Esophagus squamous epithelium (tissue), 4 donors: ENCODE data around the gene FAM98B.

Source experiments
- POLR2A ChIP-seq, 4 donors: fragments of 450-650 bp; IDR thresholded peaks; one replicate each; pipeline ENCODE4 v1.6.1; 2017; ENCODE audit warnings: antibody characterized with exemption in 4 of 4, mild to moderate bottlenecking in 4 of 4, moderate library complexity in 3 of 4
- TF ChIP-seq, protein P1 (sequence below), 6 experiments: fragments of 450-650 bp in 4 of 6; fragments of 200-600 bp in 2 of 6; sonication (generic) in 2 of 6; IDR thresholded peaks; one replicate each; pipeline ENCODE4 v1.5.1; 2016 to 2019; ENCODE audit warnings: antibody characterized with exemption in 6 of 6, mild to moderate bottlenecking in 4 of 6, moderate library complexity in 4 of 6

GRCh38 chr15:38454696-38455090 lies 766 bp downstream of the FAM98B start:
- TF ChIP-seq, protein P1, sequence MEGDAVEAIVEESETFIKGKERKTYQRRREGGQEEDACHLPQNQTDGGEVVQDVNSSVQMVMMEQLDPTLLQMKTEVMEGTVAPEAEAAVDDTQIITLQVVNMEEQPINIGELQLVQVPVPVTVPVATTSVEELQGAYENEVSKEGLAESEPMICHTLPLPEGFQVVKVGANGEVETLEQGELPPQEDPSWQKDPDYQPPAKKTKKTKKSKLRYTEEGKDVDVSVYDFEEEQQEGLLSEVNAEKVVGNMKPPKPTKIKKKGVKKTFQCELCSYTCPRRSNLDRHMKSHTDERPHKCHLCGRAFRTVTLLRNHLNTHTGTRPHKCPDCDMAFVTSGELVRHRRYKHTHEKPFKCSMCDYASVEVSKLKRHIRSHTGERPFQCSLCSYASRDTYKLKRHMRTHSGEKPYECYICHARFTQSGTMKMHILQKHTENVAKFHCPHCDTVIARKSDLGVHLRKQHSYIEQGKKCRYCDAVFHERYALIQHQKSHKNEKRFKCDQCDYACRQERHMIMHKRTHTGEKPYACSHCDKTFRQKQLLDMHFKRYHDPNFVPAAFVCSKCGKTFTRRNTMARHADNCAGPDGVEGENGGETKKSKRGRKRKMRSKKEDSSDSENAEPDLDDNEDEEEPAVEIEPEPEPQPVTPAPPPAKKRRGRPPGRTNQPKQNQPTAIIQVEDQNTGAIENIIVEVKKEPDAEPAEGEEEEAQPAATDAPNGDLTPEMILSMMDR (IDR thresholded peaks at IDR 0.05): no peak
- TF ChIP-seq POLR2A (IDR thresholded peaks at IDR 0.05): no peak
